Measurements from ENCODE around the gene LSMEM2.

DNA sequence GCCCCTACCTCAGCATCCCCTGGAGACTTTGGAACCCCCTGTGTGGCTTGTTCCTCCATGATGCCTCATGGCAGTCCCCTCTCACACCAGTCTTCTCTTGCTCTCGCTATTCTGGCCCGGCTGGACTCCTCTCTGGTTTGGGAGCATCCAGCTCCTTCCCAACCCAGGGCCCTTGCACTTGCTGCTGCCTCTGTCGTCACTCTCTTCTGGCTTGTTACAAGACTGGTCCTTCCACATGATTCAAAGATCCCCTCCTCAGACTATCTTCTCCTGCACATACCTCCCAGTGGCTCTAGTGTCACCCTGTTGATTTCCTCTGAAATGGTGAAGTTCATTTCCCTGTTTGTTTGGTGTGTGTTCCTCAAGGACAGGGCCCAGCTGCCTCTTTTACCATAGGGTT, 49.4 kb upstream of the LSMEM2 start:
- TF ChIP-seq POLR2AphosphoS5 (IDR thresholded peaks at IDR 0.05; ENCODE audit: low read depth, low read length) (no peak), POLR2A (IDR thresholded peaks at IDR 0.05; ENCODE audit: low read depth, low read length) (no peak)

Measured in GM12891 (cell line).